Liver (tissue), 9 donors: Measurements from ENCODE around the gene ARHGAP29. TPM values are rescaled to one million over a fixed set of nuclear protein-coding genes. Genes with fewer than 3 reads are reported as not detected.

Experiments
- DNase-seq: peaks from one replicate; pipeline ENCODE4 v3.0.0-alpha.2; 2017; ENCODE audit warnings: low spot score
- H3K27ac ChIP-seq, 2 donors: one replicate each; pipeline ENCODE4 v1.7.0; 2013; ENCODE audit warnings: inconsistent platforms in 2 of 2, low read length in 2 of 2, control low read depth in 1 of 2, low read depth in 1 of 2, mild to moderate bottlenecking in 1 of 2
- H3K27me3 ChIP-seq, 4 donors: one replicate each; pipeline versions ENCODE4 v1.6.1 to v1.7.0; 2013; ENCODE audit warnings: low read length in 3 of 4, inconsistent platforms in 1 of 4, mild to moderate bottlenecking in 1 of 4, moderate library complexity in 1 of 4; ENCODE audit not compliant: control insufficient read depth in 4 of 4, insufficient read depth in 4 of 4
- H3K36me3 ChIP-seq, 4 donors: one replicate each; pipeline versions ENCODE4 v1.6.1 to v1.7.0; 2013; ENCODE audit warnings: low read length in 3 of 4, mild to moderate bottlenecking in 3 of 4, low read depth in 1 of 4, moderate library complexity in 1 of 4; ENCODE audit not compliant: control insufficient read depth in 4 of 4, insufficient read depth in 3 of 4
- H3K4me1 ChIP-seq, 4 donors: one replicate each; pipeline versions ENCODE4 v1.6.1 to v1.7.0; 2013; ENCODE audit warnings: low read length in 3 of 4, mild to moderate bottlenecking in 3 of 4, moderate library complexity in 1 of 4; ENCODE audit not compliant: control insufficient read depth in 4 of 4, insufficient read depth in 4 of 4
- H3K4me3 ChIP-seq, 3 donors: one replicate each; pipeline versions ENCODE4 v1.6.1 to v1.7.0; 2013; ENCODE audit warnings: low read length in 3 of 3, control low read depth in 1 of 3, low read depth in 1 of 3, mild to moderate bottlenecking in 1 of 3
- H3K9ac ChIP-seq, 2 donors: one replicate each; pipeline ENCODE4 v1.7.0; 2013; ENCODE audit warnings: low read length in 2 of 2, mild to moderate bottlenecking in 2 of 2, moderate library complexity in 2 of 2, control low read depth in 1 of 2, low read depth in 1 of 2
- H3K9me3 ChIP-seq, 4 donors: one replicate each; pipeline versions ENCODE4 v1.6.1 to v1.7.0; 2013; ENCODE audit warnings: low read length in 3 of 4; ENCODE audit not compliant: control insufficient read depth in 4 of 4
- ATF3 ChIP-seq: IDR thresholded peaks from 2 replicates; pipeline ENCODE4 v1.6.1; 2016; ENCODE audit warnings: antibody characterized with exemption
- EGR1 ChIP-seq, 2 donors: IDR thresholded peaks; 2 replicates each; pipeline ENCODE4 v1.6.1; 2016 to 2018; ENCODE audit warnings: antibody characterized with exemption in 2 of 2, low read depth in 2 of 2
- FOXA2 ChIP-seq: IDR thresholded peaks from 2 replicates; pipeline ENCODE4 v1.6.1; 2016; ENCODE audit warnings: antibody characterized with exemption
- GABPA ChIP-seq, 2 donors: IDR thresholded peaks in 1 of 2; conservative IDR thresholded peaks in 1 of 2; 2 replicates each; pipeline ENCODE4 v1.6.1; 2016; ENCODE audit warnings: antibody characterized with exemption in 2 of 2, mild to moderate bottlenecking in 1 of 2, moderate library complexity in 1 of 2
- HNF4A ChIP-seq, 2 donors: conservative IDR thresholded peaks; 2 replicates each; pipeline ENCODE4 v1.6.1; 2016; ENCODE audit warnings: antibody characterized with exemption in 2 of 2, mild to moderate bottlenecking in 2 of 2
- HNF4G ChIP-seq: IDR thresholded peaks from 2 replicates; pipeline ENCODE4 v1.6.1; 2016; ENCODE audit warnings: antibody characterized with exemption
- JUND ChIP-seq, 2 donors: IDR thresholded peaks; 2 replicates each; pipeline ENCODE4 v1.6.1; 2016; ENCODE audit warnings: antibody characterized with exemption in 2 of 2
- NR2F2 ChIP-seq: IDR thresholded peaks from 2 replicates; pipeline ENCODE4 v1.6.1; 2016; ENCODE audit warnings: antibody characterized with exemption
- RAD21 ChIP-seq, 2 donors: IDR thresholded peaks; 2 replicates each; pipeline ENCODE4 v1.6.1; 2016; ENCODE audit warnings: antibody characterized with exemption in 2 of 2, mild to moderate bottlenecking in 2 of 2
- SP1 ChIP-seq: IDR thresholded peaks from 2 replicates; pipeline ENCODE4 v1.6.1; 2018; ENCODE audit warnings: antibody characterized with exemption, mild to moderate bottlenecking
- TAF1 ChIP-seq: conservative IDR thresholded peaks from 2 replicates; pipeline ENCODE4 v1.6.1; 2016; ENCODE audit warnings: antibody characterized with exemption, mild to moderate bottlenecking
- YY1 ChIP-seq: IDR thresholded peaks from 2 replicates; pipeline ENCODE4 v1.6.1; 2016; ENCODE audit warnings: antibody characterized with exemption, mild to moderate bottlenecking
- ZBTB33 ChIP-seq: IDR thresholded peaks from 2 replicates; pipeline ENCODE4 v1.6.1; 2016; ENCODE audit warnings: antibody characterized with exemption
- WGBS: extraction: QIAGEN DNeasy Blood & Tissue Kit; methylation state at CpG from one replicate; pipeline ENCODE4 v1.1.7; 2013; 5-methylcytosine and 5-hydroxymethylcytosine counted together
- polyA plus RNA-seq, 2 donors: library from polyadenylated mRNA; stranded (reverse) in 1 of 2; unstranded in 1 of 2; fragments of 200-250 nt in 1 of 2; fragments of >200 nt in 1 of 2; fragmentation: Nextera tagmentation in 1 of 2; extraction: Ambion mirVana in 1 of 2; gene quantifications; one replicate each; pipeline versions ENCODE4 v1.2.1 to v1.2.3, GENCODE V29; 2013 to 2015
- total RNA-seq, 2 donors: library from RNA; depleted of rRNA; stranded (reverse); fragments of >200 nt; gene quantifications; one replicate each; pipeline ENCODE4 v1.2.3, GENCODE V29; 2014
- TF ChIP-seq, protein P1 (sequence below): fragments of 150-350 bp; IDR thresholded peaks from 2 replicates; pipeline ENCODE4 v1.5.1; 2017; ENCODE audit warnings: improper control_type of control experiment, low read depth, low read length; ENCODE audit not compliant: missing input control
- TF ChIP-seq, protein P2 (sequence below): IDR thresholded peaks from 2 replicates; pipeline ENCODE4 v1.6.1; 2016; ENCODE audit warnings: antibody characterized with exemption
- donor health status: healthy.
- donor health status: healthy.
- donor health status: healthy.
- donor health status: healthy.
- donor health status: healthy.

ARHGAP29 gene
- total and polyA plus RNA-seq, 4 donors, result 8.3 to 27.7 (median 13.2) TPM

- TF ChIP-seq HNF4G (no peak), ATF3 (no peak), ZBTB33 (no peak), YY1 (no peak), RAD21 (IDR thresholded peaks at IDR 0.05) (no peak), GABPA (IDR thresholded peaks at IDR 0.05 in 1 of 2, conservative IDR thresholded peaks at IDR 0.05 in 1 of 2) (no peak), FOXA2 (no peak), NR2F2 (no peak)
- TF ChIP-seq, protein P1, sequence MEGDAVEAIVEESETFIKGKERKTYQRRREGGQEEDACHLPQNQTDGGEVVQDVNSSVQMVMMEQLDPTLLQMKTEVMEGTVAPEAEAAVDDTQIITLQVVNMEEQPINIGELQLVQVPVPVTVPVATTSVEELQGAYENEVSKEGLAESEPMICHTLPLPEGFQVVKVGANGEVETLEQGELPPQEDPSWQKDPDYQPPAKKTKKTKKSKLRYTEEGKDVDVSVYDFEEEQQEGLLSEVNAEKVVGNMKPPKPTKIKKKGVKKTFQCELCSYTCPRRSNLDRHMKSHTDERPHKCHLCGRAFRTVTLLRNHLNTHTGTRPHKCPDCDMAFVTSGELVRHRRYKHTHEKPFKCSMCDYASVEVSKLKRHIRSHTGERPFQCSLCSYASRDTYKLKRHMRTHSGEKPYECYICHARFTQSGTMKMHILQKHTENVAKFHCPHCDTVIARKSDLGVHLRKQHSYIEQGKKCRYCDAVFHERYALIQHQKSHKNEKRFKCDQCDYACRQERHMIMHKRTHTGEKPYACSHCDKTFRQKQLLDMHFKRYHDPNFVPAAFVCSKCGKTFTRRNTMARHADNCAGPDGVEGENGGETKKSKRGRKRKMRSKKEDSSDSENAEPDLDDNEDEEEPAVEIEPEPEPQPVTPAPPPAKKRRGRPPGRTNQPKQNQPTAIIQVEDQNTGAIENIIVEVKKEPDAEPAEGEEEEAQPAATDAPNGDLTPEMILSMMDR, result no peak
- no peaks in the 10 kb centered on the region for H3K27me3 ChIP-seq
- H3K27ac ChIP-seq, result no peak overlapping the region
- H3K4me1 ChIP-seq, result no peaks in the 10 kb centered on the region
- H3K36me3 ChIP-seq, result peaks cover 0 to 8% (median 6%) of the 10 kb centered on the region in 4 donors
- H3K9me3 ChIP-seq, result no peaks in the 10 kb centered on the region
- WGBS, result 96% methylated on average over 2 of the region's 2 CpGs
- no peak overlapping the region for H3K4me3 ChIP-seq
- no peak for DNase-seq
- H3K9ac ChIP-seq, result no peak overlapping the region
Measured at GRCh38 chr1:94194079-94194865, 43.1 kb downstream of the ARHGAP29 start.

GRCh38 chr1:94193128-94193527 lies 44.3 kb downstream of the ARHGAP29 start:
- no peaks in the 10 kb centered on the region for H3K27me3 ChIP-seq
- peaks cover 0 to 15% (median 8%) of the 10 kb centered on the region in 4 donors for H3K36me3 ChIP-seq
- H3K27ac ChIP-seq, result no peak overlapping the region
- no peak overlapping the region for H3K9ac ChIP-seq
- no peaks in the 10 kb centered on the region for H3K4me1 ChIP-seq
- H3K4me3 ChIP-seq, result no peak overlapping the region
- no peak for TF ChIP-seq FOXA2
- no peak for TF ChIP-seq ATF3
- no peak for DNase-seq
- no peaks in the 10 kb centered on the region for H3K9me3 ChIP-seq
- WGBS, result 79% methylated on average over 1 of the region's 1 CpG

DNA sequence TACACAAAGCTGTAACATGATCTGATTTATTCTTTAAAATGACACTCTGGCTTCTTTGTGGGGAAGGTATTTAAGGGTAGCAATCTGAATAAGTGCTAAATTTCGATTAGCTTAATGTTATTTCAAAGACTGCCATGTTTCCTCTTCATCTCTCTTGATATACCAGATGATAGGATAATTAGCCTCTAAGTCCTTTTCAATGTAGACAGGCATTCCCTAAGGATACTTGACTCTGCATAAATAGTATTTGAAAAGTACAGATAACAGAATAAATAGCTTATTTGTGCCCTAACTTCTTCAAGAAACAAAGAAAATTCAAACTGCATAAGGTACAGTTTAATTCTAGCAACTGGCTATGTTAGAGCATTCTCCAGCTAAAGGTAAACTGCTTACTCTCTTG lies 46.2 kb downstream of the ARHGAP29 start:
- no peak overlapping the region for H3K27ac ChIP-seq
- WGBS, result 92% methylated on average over 1 of the region's 1 CpG
- no peak overlapping the region for H3K4me3 ChIP-seq
- no peaks in the 10 kb centered on the region for H3K4me1 ChIP-seq
- H3K36me3 ChIP-seq, result peaks cover 0 to 29% (median 13%) of the 10 kb centered on the region in 4 donors
- no peaks in the 10 kb centered on the region for H3K9me3 ChIP-seq
- H3K27me3 ChIP-seq, result no peaks in the 10 kb centered on the region
- DNase-seq, result no peak
- H3K9ac ChIP-seq, result no peak overlapping the region
- TF ChIP-seq NR2F2, result no peak
- no peak for TF ChIP-seq YY1
- no peak for TF ChIP-seq HNF4G
- TF ChIP-seq RAD21 (IDR thresholded peaks at IDR 0.05), result no peak
- TF ChIP-seq ZBTB33, result no peak
- no peak for TF ChIP-seq SP1
- no peak for TF ChIP-seq ATF3
- no peak for TF ChIP-seq HNF4A (conservative IDR thresholded peaks at IDR 0.05)
- TF ChIP-seq, protein P2, sequence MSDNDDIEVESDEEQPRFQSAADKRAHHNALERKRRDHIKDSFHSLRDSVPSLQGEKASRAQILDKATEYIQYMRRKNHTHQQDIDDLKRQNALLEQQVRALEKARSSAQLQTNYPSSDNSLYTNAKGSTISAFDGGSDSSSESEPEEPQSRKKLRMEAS, result no peak
- TF ChIP-seq GABPA (IDR thresholded peaks at IDR 0.05 in 1 of 2, conservative IDR thresholded peaks at IDR 0.05 in 1 of 2), result no peak
- TF ChIP-seq TAF1, result no peak
- no peak for TF ChIP-seq JUND (IDR thresholded peaks at IDR 0.05)
- TF ChIP-seq EGR1 (IDR thresholded peaks at IDR 0.05; ENCODE audit: low read depth in 2 of 2), result no peak
